ENCODE results near the gene RABGAP1. TPM values are rescaled to one million over a fixed set of nuclear protein-coding genes. Genes with fewer than 3 reads are reported as not detected.

RABGAP1 gene
- total RNA-seq, 2 experiments from 2014 or later: 19.7 to 21.3 TPM

GRCh38 chr9:123083680-123084079 is 142.9 kb downstream of the RABGAP1 start:
- DNase-seq: no peak
- CTCF ChIA-PET: interaction anchor here (1.1 to 4.2 kb wide), 2 partner anchors 265 to 266 kb away, joined by 5 to 35 read pairs; no protein-coding TSS in a partner anchor
- H3K27ac Mint-ChIP-seq: no peak overlapping the region
- no peak overlapping the region for H3K4me3 Mint-ChIP-seq
- no peaks in the 10 kb centered on the region for H3K27me3 Mint-ChIP-seq (ENCODE audit: low read depth)
- no peaks in the 10 kb centered on the region for H3K9me3 Mint-ChIP-seq
- no peaks in the 10 kb centered on the region for H3K4me1 Mint-ChIP-seq (ENCODE audit: low read depth)
- peaks cover 8% of the 10 kb centered on the region for H3K36me3 Mint-ChIP-seq (ENCODE audit: low read depth)
- intact Hi-C loops (cut with micrococcal nuclease): no loop called here

- Mint-ChIP-seq H3K27ac (no peak overlapping the region), H3K27me3 (ENCODE audit: low read depth) (no peaks in the 10 kb centered on the region), H3K9me3 (no peaks in the 10 kb centered on the region), H3K36me3 (ENCODE audit: low read depth) (peaks cover 6% of the 10 kb centered on the region), H3K4me1 (ENCODE audit: low read depth) (no peaks in the 10 kb centered on the region), H3K4me3 (no peak overlapping the region)
- CTCF ChIA-PET: interaction anchor here (1.1 kb wide), 1 partner anchor 266 kb away, joined by 5 read pairs; no protein-coding TSS in a partner anchor
- intact Hi-C loops (cut with micrococcal nuclease): no loop called here
- DNase-seq: no peak
Observed at GRCh38 chr9:123084256-123084655, 143.4 kb downstream of the RABGAP1 start.

GRCh38 chr9:123085916-123086315 is 145.1 kb downstream of the RABGAP1 start:
- intact Hi-C loops (cut with micrococcal nuclease): no loop called here
- H3K36me3 Mint-ChIP-seq (ENCODE audit: low read depth): peaks cover 3% of the 10 kb centered on the region
- H3K4me1 Mint-ChIP-seq (ENCODE audit: low read depth): no peaks in the 10 kb centered on the region
- no peak overlapping the region for H3K4me3 Mint-ChIP-seq
- CTCF ChIA-PET: no interaction called here
- H3K27me3 Mint-ChIP-seq (ENCODE audit: low read depth): no peaks in the 10 kb centered on the region
- H3K9me3 Mint-ChIP-seq: no peaks in the 10 kb centered on the region
- DNase-seq: no peak
- H3K27ac Mint-ChIP-seq: no peak overlapping the region

- CTCF ChIA-PET: interaction anchor here (0.6 to 0.7 kb wide), 2 partner anchors 92 to 1250 kb away, joined by 3 to 4 read pairs; no protein-coding TSS in a partner anchor
- Mint-ChIP-seq H3K4me1 (ENCODE audit: low read depth) (no peaks in the 10 kb centered on the region), H3K4me3 (no peak overlapping the region), H3K27ac (no peak overlapping the region), H3K36me3 (ENCODE audit: low read depth) (no peaks in the 10 kb centered on the region), H3K27me3 (ENCODE audit: low read depth) (no peaks in the 10 kb centered on the region), H3K9me3 (no peaks in the 10 kb centered on the region)
- no peak for DNase-seq
- intact Hi-C loops (cut with micrococcal nuclease): no loop called here
Observed at GRCh38 chr9:123087359-123087888, 146.6 kb downstream of the RABGAP1 start.

- no peak for DNase-seq
- peaks cover 5% of the 10 kb centered on the region for H3K36me3 Mint-ChIP-seq (ENCODE audit: low read depth)
- H3K27me3 Mint-ChIP-seq (ENCODE audit: low read depth): no peaks in the 10 kb centered on the region
- H3K4me3 Mint-ChIP-seq: no peak overlapping the region
- H3K27ac Mint-ChIP-seq: no peak overlapping the region
- H3K9me3 Mint-ChIP-seq: no peaks in the 10 kb centered on the region
- CTCF ChIA-PET: interaction anchor here (4.0 kb wide), 1 partner anchor 260 kb away, joined by 22 read pairs; no protein-coding TSS in a partner anchor
- H3K4me1 Mint-ChIP-seq (ENCODE audit: low read depth): no peaks in the 10 kb centered on the region
- intact Hi-C loops (cut with micrococcal nuclease): no loop called here
Observed at GRCh38 chr9:123089040-123089439, 148.2 kb downstream of the RABGAP1 start.

GRCh38 chr9:123089790-123090189 is 149.0 kb downstream of the RABGAP1 start:
- Mint-ChIP-seq H3K27me3 (ENCODE audit: low read depth) (no peaks in the 10 kb centered on the region), H3K4me1 (ENCODE audit: low read depth) (no peaks in the 10 kb centered on the region), H3K9me3 (no peaks in the 10 kb centered on the region), H3K36me3 (ENCODE audit: low read depth) (peaks cover 5% of the 10 kb centered on the region), H3K27ac (no peak overlapping the region), H3K4me3 (no peak overlapping the region)
- DNase-seq: no peak
- intact Hi-C loops (cut with micrococcal nuclease): no loop called here
- CTCF ChIA-PET: interaction anchor here (1.1 to 4.0 kb wide), 2 partner anchors 13 to 260 kb away, joined by 3 to 22 read pairs; no protein-coding TSS in a partner anchor

- Mint-ChIP-seq H3K4me3 (no peak overlapping the region), H3K36me3 (ENCODE audit: low read depth) (peaks cover 7% of the 10 kb centered on the region), H3K9me3 (no peaks in the 10 kb centered on the region), H3K27ac (no peak overlapping the region), H3K4me1 (ENCODE audit: low read depth) (no peaks in the 10 kb centered on the region), H3K27me3 (ENCODE audit: low read depth) (no peaks in the 10 kb centered on the region)
- no peak for DNase-seq
- CTCF ChIA-PET: interaction anchor here (0.9 to 4.0 kb wide), 4 partner anchors 9 to 264 kb away, joined by 3 to 22 read pairs (median 4); no protein-coding TSS in a partner anchor
- intact Hi-C loops (cut with micrococcal nuclease): no loop called here
Observed at GRCh38 chr9:123090198-123090896, 149.5 kb downstream of the RABGAP1 start.

GRCh38 chr9:123090956-123091355 is 150.1 kb downstream of the RABGAP1 start:
- H3K27me3 Mint-ChIP-seq (ENCODE audit: low read depth): no peaks in the 10 kb centered on the region

GRCh38 chr9:123091459-123091858 is 150.6 kb downstream of the RABGAP1 start:
- no peak for DNase-seq

More at GRCh38 chr9:123090956-123091355, 150.1 kb downstream of the RABGAP1 start:
- peaks cover 9% of the 10 kb centered on the region for H3K36me3 Mint-ChIP-seq (ENCODE audit: low read depth)
- CTCF ChIA-PET: interaction anchor here (0.9 to 4.0 kb wide), 4 partner anchors 10 to 263 kb away, joined by 3 to 22 read pairs (median 4); no protein-coding TSS in a partner anchor
- no peaks in the 10 kb centered on the region for H3K9me3 Mint-ChIP-seq
- H3K4me1 Mint-ChIP-seq (ENCODE audit: low read depth): no peaks in the 10 kb centered on the region
- H3K4me3 Mint-ChIP-seq: no peak overlapping the region
- DNase-seq: no peak
- no peak overlapping the region for H3K27ac Mint-ChIP-seq
- intact Hi-C loops (cut with micrococcal nuclease): no loop called here

GRCh38 chr9:123093141-123093540 is 152.3 kb downstream of the RABGAP1 start:
- intact Hi-C loops (cut with micrococcal nuclease): no loop called here
- CTCF ChIA-PET: interaction anchor here (2.1 to 4.0 kb wide), 3 partner anchors 9 to 262 kb away, joined by 9 to 22 read pairs (median 10); no protein-coding TSS in a partner anchor
- H3K36me3 Mint-ChIP-seq (ENCODE audit: low read depth): peaks cover 12% of the 10 kb centered on the region

More at GRCh38 chr9:123091459-123091858, 150.6 kb downstream of the RABGAP1 start:
- no peak overlapping the region for H3K27ac Mint-ChIP-seq
- no peaks in the 10 kb centered on the region for H3K9me3 Mint-ChIP-seq
- no peak overlapping the region for H3K4me3 Mint-ChIP-seq
- CTCF ChIA-PET: interaction anchor here (2.4 to 4.0 kb wide), 2 partner anchors 11 to 258 kb away, joined by 9 to 22 read pairs; no protein-coding TSS in a partner anchor
- H3K27me3 Mint-ChIP-seq (ENCODE audit: low read depth): no peaks in the 10 kb centered on the region
- intact Hi-C loops (cut with micrococcal nuclease): no loop called here
- H3K36me3 Mint-ChIP-seq (ENCODE audit: low read depth): peaks cover 10% of the 10 kb centered on the region
- H3K4me1 Mint-ChIP-seq (ENCODE audit: low read depth): no peaks in the 10 kb centered on the region

GRCh38 chr9:123096987-123097386 is 156.2 kb downstream of the RABGAP1 start:
- no peaks in the 10 kb centered on the region for H3K9me3 Mint-ChIP-seq
- CTCF ChIA-PET: no interaction called here
- H3K36me3 Mint-ChIP-seq (ENCODE audit: low read depth): peaks cover 16% of the 10 kb centered on the region
- H3K27me3 Mint-ChIP-seq (ENCODE audit: low read depth): no peaks in the 10 kb centered on the region
- H3K4me1 Mint-ChIP-seq (ENCODE audit: low read depth): no peaks in the 10 kb centered on the region
- intact Hi-C loops (cut with micrococcal nuclease): no loop called here
- no peak for DNase-seq
- H3K4me3 Mint-ChIP-seq: no peak overlapping the region
- H3K27ac Mint-ChIP-seq: no peak overlapping the region

More at GRCh38 chr9:123093141-123093540, 152.3 kb downstream of the RABGAP1 start:
- H3K9me3 Mint-ChIP-seq: no peaks in the 10 kb centered on the region
- H3K4me3 Mint-ChIP-seq: no peak overlapping the region
- no peak overlapping the region for H3K27ac Mint-ChIP-seq
- H3K4me1 Mint-ChIP-seq (ENCODE audit: low read depth): no peaks in the 10 kb centered on the region
- DNase-seq: no peak
- H3K27me3 Mint-ChIP-seq (ENCODE audit: low read depth): no peaks in the 10 kb centered on the region

- no peak overlapping the region for H3K27ac Mint-ChIP-seq
- H3K36me3 Mint-ChIP-seq (ENCODE audit: low read depth): peaks cover 16% of the 10 kb centered on the region
- no peaks in the 10 kb centered on the region for H3K27me3 Mint-ChIP-seq (ENCODE audit: low read depth)
- no peak for DNase-seq
- no peaks in the 10 kb centered on the region for H3K4me1 Mint-ChIP-seq (ENCODE audit: low read depth)
- intact Hi-C loops (cut with micrococcal nuclease): no loop called here
- CTCF ChIA-PET: no interaction called here
- no peak overlapping the region for H3K4me3 Mint-ChIP-seq
- H3K9me3 Mint-ChIP-seq: no peaks in the 10 kb centered on the region
Observed at GRCh38 chr9:123097430-123098095, 156.7 kb downstream of the RABGAP1 start.

All from activated naive CD4-positive, alpha-beta T cell treated with anti-CD3 and anti-CD28 coated beads for 36 hours (primary cell).